ENCODE results near the gene XXYLT1. TPM values are rescaled to one million over a fixed set of nuclear protein-coding genes. Genes with fewer than 3 reads are reported as not detected.
A peak's percentile ranks its signal among the peaks of the same experiment; 100 is the strongest.

The XXYLT1 gene
- total and polyA plus RNA-seq, 2 of the 4 experiments (the other 2 are of a cell fraction), result 14.7 to 18.1 TPM

DNA sequence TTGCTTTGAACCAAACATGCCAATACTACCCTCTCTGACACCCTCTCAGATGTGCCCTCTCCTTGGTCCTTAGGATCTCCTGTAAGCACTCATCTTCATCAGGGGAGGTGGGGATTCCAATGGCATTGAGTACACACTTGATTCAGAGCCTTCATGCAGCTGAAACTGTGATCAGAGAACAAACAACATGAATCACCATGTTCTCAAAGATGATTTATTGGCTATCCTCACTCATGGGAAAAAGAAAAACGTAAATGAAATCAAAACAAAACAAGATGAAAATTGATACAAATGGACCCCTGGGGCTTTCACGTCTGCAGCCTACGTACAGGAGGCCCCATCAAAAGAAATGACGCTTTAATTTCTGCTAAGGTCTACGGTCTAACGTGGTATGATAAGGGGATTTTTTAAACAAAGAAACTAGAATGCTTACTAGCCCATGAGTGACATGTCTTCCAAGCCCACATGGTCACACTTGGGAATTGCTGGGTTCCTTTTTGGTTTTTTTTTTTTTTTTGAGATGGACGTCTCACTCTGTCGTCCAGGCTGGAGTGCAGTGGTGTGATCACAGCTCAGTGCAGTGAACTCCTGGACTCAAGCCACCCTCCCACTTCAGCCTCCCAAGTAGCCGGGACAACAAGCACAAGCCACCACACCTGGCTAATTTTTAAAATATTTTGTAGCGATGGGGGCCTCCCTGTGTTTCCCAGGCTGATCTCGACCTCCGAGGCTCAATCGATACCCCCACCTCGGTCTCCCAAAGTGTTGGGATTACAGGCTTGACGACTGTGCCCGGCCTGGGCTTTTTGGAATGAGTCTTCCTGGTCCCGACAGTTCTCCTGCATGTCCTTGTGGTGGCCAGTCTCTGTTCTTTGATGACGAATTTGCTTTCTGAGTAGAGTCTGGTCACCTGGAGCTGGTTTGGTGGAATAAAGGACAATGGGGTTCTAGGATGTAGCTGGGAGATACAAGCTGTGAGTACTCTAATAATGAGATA lies 202.6 kb downstream of the XXYLT1 start:
- Histone ChIP-seq H2AFZ (replicated peaks; ENCODE audit: low read length, poor library complexity) (no peak overlapping the region), H3K36me3 (ENCODE audit: control insufficient read depth, insufficient read depth, low read length) (peaks cover 8% of the 10 kb centered on the region), H3K9ac (ENCODE audit: low read depth, low read length) (no peak overlapping the region), H2BK15ac (ENCODE audit: low read depth, low read length) (no peak overlapping the region), H4K91ac (ENCODE audit: insufficient read depth, low read depth, low read length) (no peak overlapping the region), H3K4ac (ENCODE audit: low read depth, low read length) (no peak overlapping the region), H2BK120ac (ENCODE audit: low read depth, low read length) (no peak overlapping the region), H3K27me3 (ENCODE audit: control insufficient read depth, insufficient read depth, low read length) (no peaks in the 10 kb centered on the region), H4K20me1 (ENCODE audit: insufficient read depth, low read length) (no peaks in the 10 kb centered on the region), H3K9me1 (ENCODE audit: insufficient read depth, low read length) (no peaks in the 10 kb centered on the region), H3K4me3 (ENCODE audit: insufficient read depth, low read depth, low read length) (no peak overlapping the region), H2BK5ac (ENCODE audit: low read depth, low read length, poor library complexity, severe bottlenecking) (no peak overlapping the region), H3K79me1 (ENCODE audit: low read depth in 1 of 2, low read length in 2 of 2) (no peaks in the 10 kb centered on the region), H4K5ac (ENCODE audit: low read depth, low read length) (no peak overlapping the region), H2AK9ac (replicated peaks; ENCODE audit: low read depth, low read length, poor library complexity) (no peak overlapping the region), H3K4me1 (ENCODE audit: control insufficient read depth, insufficient read depth, low read length) (0 out of 2 replicates have a peak, but pooled peaks cover 2% of the 10 kb centered on the region), H3K23ac (ENCODE audit: low read depth, low read length) (no peak overlapping the region), H3K9me3 (ENCODE audit: control insufficient read depth, insufficient read depth, low read length) (no peaks in the 10 kb centered on the region), H4K8ac (ENCODE audit: low read depth in 2 of 2, low read length in 2 of 2) (no peak overlapping the region), H2AK5ac (ENCODE audit: low read depth, low read length) (no peak overlapping the region), H3K4me2 (ENCODE audit: low read depth, low read length) (no peak overlapping the region), H3K14ac (replicated peaks; ENCODE audit: low read depth, low read length) (no peak overlapping the region), H3K56ac (ENCODE audit: extremely low read depth, insufficient read depth, low read length) (no peak overlapping the region), H2BK20ac (ENCODE audit: low read depth, low read length) (no peak overlapping the region), H3K27ac (ENCODE audit: insufficient read depth, low read length) (no peak overlapping the region), H3K18ac (ENCODE audit: low read depth, low read length) (no peak overlapping the region)
- ATAC-seq (ENCODE audit: low read depth), result no peak
- WGBS, 2 experiments (ENCODE audit: extremely low coverage in 2 of 2, insufficient read length in 1 of 2), result 100% methylated on average over 1 of the region's 18 CpGs; no CpG with 5 or more reads in 1 of the 2 experiments
- in situ Hi-C loops (cut with MboI; ENCODE audit: low sequenced_read_pairs) (no loop called here), intact Hi-C loops (cut with micrococcal nuclease) (no loop called here), dilution Hi-C loops (cut with HindIII; ENCODE audit: low sequenced_read_pairs, unreplicated experiment) (no loop called here)
- TF ChIP-seq, protein P1, sequence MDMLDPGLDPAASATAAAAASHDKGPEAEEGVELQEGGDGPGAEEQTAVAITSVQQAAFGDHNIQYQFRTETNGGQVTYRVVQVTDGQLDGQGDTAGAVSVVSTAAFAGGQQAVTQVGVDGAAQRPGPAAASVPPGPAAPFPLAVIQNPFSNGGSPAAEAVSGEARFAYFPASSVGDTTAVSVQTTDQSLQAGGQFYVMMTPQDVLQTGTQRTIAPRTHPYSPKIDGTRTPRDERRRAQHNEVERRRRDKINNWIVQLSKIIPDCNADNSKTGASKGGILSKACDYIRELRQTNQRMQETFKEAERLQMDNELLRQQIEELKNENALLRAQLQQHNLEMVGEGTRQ (IDR thresholded peaks at IDR 0.05; ENCODE audit: low read depth, low read length), result no peak
- no peak for TF ChIP-seq FOS (IDR thresholded peaks at IDR 0.05; ENCODE audit: low read depth, low read length)
- TF ChIP-seq, protein P2, sequence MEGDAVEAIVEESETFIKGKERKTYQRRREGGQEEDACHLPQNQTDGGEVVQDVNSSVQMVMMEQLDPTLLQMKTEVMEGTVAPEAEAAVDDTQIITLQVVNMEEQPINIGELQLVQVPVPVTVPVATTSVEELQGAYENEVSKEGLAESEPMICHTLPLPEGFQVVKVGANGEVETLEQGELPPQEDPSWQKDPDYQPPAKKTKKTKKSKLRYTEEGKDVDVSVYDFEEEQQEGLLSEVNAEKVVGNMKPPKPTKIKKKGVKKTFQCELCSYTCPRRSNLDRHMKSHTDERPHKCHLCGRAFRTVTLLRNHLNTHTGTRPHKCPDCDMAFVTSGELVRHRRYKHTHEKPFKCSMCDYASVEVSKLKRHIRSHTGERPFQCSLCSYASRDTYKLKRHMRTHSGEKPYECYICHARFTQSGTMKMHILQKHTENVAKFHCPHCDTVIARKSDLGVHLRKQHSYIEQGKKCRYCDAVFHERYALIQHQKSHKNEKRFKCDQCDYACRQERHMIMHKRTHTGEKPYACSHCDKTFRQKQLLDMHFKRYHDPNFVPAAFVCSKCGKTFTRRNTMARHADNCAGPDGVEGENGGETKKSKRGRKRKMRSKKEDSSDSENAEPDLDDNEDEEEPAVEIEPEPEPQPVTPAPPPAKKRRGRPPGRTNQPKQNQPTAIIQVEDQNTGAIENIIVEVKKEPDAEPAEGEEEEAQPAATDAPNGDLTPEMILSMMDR (conservative IDR thresholded peaks at IDR 0.05; ENCODE audit: low read depth, low read length), result no peak
- TF ChIP-seq NFE2L2 (IDR thresholded peaks at IDR 0.05; ENCODE audit: low read depth, low read length), result no peak
- ChIA-PET CTCF (no interaction called here), POLR2A (ENCODE audit: unreplicated experiment) (no interaction called here)
- TSS peak; percentile 79 for BruUV-seq (replicated peaks)
- DNase-seq, result peak; percentile 7

Data from IMR-90 (cell line).